Keratinocyte (primary cell): ENCODE results near the gene POLDIP3. TPM values are rescaled to one million over a fixed set of nuclear protein-coding genes. Genes with fewer than 3 reads are reported as not detected.

Experiments used
- DNase-seq: peaks from one replicate; pipeline ENCODE4 v3.0.0-alpha.2; 2011; ENCODE audit warnings: low read depth, missing footprints, low spot score
- FAIRE-seq: peaks from 2 replicates; lab custom pipeline; 2011; peaks lifted over from hg19 to GRCh38; lab: Jason Lieb, UNC
- H2AFZ ChIP-seq: 2 replicates; pipeline ENCODE4 v1.6.0; 2012; ENCODE audit warnings: low read length, control low read depth, inconsistent platforms; ENCODE audit not compliant: control insufficient read depth
- H3K27ac ChIP-seq: 2 replicates; pipeline ENCODE4 v1.5.1; 2011; ENCODE audit warnings: low read length; ENCODE audit not compliant: control insufficient read depth, insufficient read depth
- H3K27me3 ChIP-seq: 3 replicates; pipeline ENCODE4 v1.6.0; 2011; ENCODE audit warnings: low read length; ENCODE audit not compliant: control insufficient read depth, insufficient read depth; ENCODE audit errors: extremely low read depth
- H3K36me3 ChIP-seq, 2 experiments: 2 replicates in 1 of 2; 3 replicates in 1 of 2; pipeline ENCODE4 v1.5.1; 2011; ENCODE audit warnings: low read length in 2 of 2, mild to moderate bottlenecking in 1 of 2; ENCODE audit not compliant: control insufficient read depth in 2 of 2, insufficient read depth in 2 of 2; ENCODE audit errors: extremely low read depth in 1 of 2
- H3K4me1 ChIP-seq: 3 replicates; pipeline ENCODE4 v1.5.1; 2011; ENCODE audit warnings: low read length; ENCODE audit not compliant: control insufficient read depth, insufficient read depth; ENCODE audit errors: extremely low read depth
- H3K4me2 ChIP-seq: 3 replicates; pipeline ENCODE4 v1.6.0; 2011; ENCODE audit warnings: low read depth, low read length; ENCODE audit not compliant: control insufficient read depth, insufficient read depth; ENCODE audit errors: extremely low read depth
- H3K4me3 ChIP-seq, 3 experiments: fragments of 200-600 bp in 1 of 3; sonication (generic) in 1 of 3; 2 replicates in 2 of 3; 3 replicates in 1 of 3; pipeline ENCODE4 v1.5.1; 2011 to 2016; ENCODE audit warnings: low read length in 3 of 3, mild to moderate bottlenecking in 3 of 3, control low read depth in 2 of 3, inconsistent platforms in 1 of 3, low read depth in 1 of 3, mixed read lengths in 1 of 3, mixed run types in 1 of 3, moderate library complexity in 1 of 3; ENCODE audit not compliant: control insufficient read depth in 2 of 3, insufficient read depth in 2 of 3; ENCODE audit errors: extremely low read depth in 1 of 3
- H3K79me2 ChIP-seq: 2 replicates; pipeline ENCODE4 v1.6.0; 2012; ENCODE audit warnings: low read length; ENCODE audit not compliant: control insufficient read depth, insufficient read depth
- H3K9ac ChIP-seq: 3 replicates; pipeline ENCODE4 v1.6.0; 2011; ENCODE audit warnings: low read length; ENCODE audit not compliant: control insufficient read depth, insufficient read depth; ENCODE audit errors: extremely low read depth
- H3K9me1 ChIP-seq: 3 replicates; pipeline ENCODE4 v1.6.0; 2011; ENCODE audit warnings: low read length; ENCODE audit not compliant: control insufficient read depth, insufficient read depth; ENCODE audit errors: extremely low read depth
- H3K9me3 ChIP-seq: 2 replicates; pipeline ENCODE4 v1.5.1; 2012; ENCODE audit warnings: low read depth, low read length; ENCODE audit not compliant: control insufficient read depth
- H4K20me1 ChIP-seq: 3 replicates; pipeline ENCODE4 v1.6.0; 2011; ENCODE audit warnings: low read length; ENCODE audit not compliant: control insufficient read depth, insufficient read depth; ENCODE audit errors: extremely low read depth
- EZH2 ChIP-seq: IDR thresholded peaks from one replicate; pipeline ENCODE4 v1.6.1; 2012; ENCODE audit warnings: inconsistent platforms, mild to moderate bottlenecking, low read length, moderate library complexity
- dilution Hi-C: fragments of 300-500 bp; cut with MboI; formaldehyde crosslinking; loops from one replicate; pipeline ENCODE4 v1.7.0; 2020; ENCODE audit warnings: low sequenced_read_pairs; ENCODE audit not compliant: extremely low pct_ligation_motif_present
- polyA plus RNA-seq, 5 experiments: library from polyadenylated mRNA; depleted of rRNA in 3 of 5; stranded (reverse) in 3 of 5; stranded (forward) in 1 of 5; unstranded in 1 of 5; fragments of >200 nt; gene quantifications; 1 replicate in 1 of 5; 2 replicates in 3 of 5; 3 replicates in 1 of 5; pipeline versions ENCODE4 v1.2.1 to v1.2.3, GENCODE V29; 2011 to 2012; ENCODE audit warnings: missing spikeins in 2 of 5, low read depth in 1 of 5, low replicate concordance in 1 of 5
- TF ChIP-seq, protein P1 (sequence below), 3 experiments: IDR thresholded peaks in 1 of 3; conservative IDR thresholded peaks in 1 of 3; optimal IDR thresholded peaks in 1 of 3; 2 replicates in 2 of 3; 3 replicates in 1 of 3; pipeline versions ENCODE3 to v1.5.1; 2011; ENCODE audit warnings: low read length in 3 of 3, mild to moderate bottlenecking in 3 of 3, moderate library complexity in 2 of 3, control low read depth in 1 of 3, inconsistent platforms in 1 of 3; ENCODE audit not compliant: insufficient read depth in 2 of 3; ENCODE audit errors: extremely low read depth in 1 of 3

Gene POLDIP3
- polyA plus RNA-seq, 1 donor (not counting 4 experiments of a cell fraction or from before 2014, with no cell fraction given): 41.9 TPM

DNA sequence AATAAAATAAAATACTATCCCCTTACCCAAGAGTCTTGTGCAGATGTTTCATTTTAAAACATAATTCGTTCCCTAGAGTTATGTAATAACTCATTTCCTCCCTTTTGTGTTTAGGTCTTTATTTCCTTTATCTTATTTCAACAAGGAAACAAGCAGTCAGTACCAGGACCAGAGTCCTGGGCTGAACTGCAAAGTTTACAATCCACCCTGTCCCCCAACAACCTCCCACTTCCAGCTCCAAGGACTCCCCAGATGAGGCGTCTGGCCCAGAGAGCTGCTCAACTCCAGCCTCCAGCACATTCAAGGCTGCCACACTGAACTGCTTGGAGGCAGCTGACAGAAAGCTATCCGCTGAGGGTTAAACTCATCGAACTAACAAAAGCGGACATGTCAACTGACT, 4.5 kb downstream of the POLDIP3 start:
- Histone ChIP-seq H3K36me3 (peaks cover 9 to 16% of the 10 kb centered on the region in 2 experiments), H3K9ac (no peak overlapping the region), H3K4me1 (peaks cover 28% of the 10 kb centered on the region), H3K79me2 (peaks cover 83% of the 10 kb centered on the region), H3K27me3 (no peaks in the 10 kb centered on the region), H3K9me3 (no peaks in the 10 kb centered on the region), H4K20me1 (peaks cover 7% of the 10 kb centered on the region), H3K4me3 (no peak overlapping the region), H3K9me1 (peaks cover 10% of the 10 kb centered on the region), H2AFZ (no peak overlapping the region), H3K4me2 (no peak overlapping the region), H3K27ac (no peak overlapping the region)
- dilution Hi-C loops: no loop called here
- TF ChIP-seq, protein P1, sequence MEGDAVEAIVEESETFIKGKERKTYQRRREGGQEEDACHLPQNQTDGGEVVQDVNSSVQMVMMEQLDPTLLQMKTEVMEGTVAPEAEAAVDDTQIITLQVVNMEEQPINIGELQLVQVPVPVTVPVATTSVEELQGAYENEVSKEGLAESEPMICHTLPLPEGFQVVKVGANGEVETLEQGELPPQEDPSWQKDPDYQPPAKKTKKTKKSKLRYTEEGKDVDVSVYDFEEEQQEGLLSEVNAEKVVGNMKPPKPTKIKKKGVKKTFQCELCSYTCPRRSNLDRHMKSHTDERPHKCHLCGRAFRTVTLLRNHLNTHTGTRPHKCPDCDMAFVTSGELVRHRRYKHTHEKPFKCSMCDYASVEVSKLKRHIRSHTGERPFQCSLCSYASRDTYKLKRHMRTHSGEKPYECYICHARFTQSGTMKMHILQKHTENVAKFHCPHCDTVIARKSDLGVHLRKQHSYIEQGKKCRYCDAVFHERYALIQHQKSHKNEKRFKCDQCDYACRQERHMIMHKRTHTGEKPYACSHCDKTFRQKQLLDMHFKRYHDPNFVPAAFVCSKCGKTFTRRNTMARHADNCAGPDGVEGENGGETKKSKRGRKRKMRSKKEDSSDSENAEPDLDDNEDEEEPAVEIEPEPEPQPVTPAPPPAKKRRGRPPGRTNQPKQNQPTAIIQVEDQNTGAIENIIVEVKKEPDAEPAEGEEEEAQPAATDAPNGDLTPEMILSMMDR (optimal IDR thresholded peaks at IDR 0.05 in 1 of 3, IDR thresholded peaks at IDR 0.05 in 1 of 3, conservative IDR thresholded peaks at IDR 0.05 in 1 of 3; ENCODE audit: extremely low read depth in 1 of 3, insufficient read depth in 2 of 3, low read length in 3 of 3): no peak
- DNase-seq (no peak), FAIRE-seq (no peak)

DNA sequence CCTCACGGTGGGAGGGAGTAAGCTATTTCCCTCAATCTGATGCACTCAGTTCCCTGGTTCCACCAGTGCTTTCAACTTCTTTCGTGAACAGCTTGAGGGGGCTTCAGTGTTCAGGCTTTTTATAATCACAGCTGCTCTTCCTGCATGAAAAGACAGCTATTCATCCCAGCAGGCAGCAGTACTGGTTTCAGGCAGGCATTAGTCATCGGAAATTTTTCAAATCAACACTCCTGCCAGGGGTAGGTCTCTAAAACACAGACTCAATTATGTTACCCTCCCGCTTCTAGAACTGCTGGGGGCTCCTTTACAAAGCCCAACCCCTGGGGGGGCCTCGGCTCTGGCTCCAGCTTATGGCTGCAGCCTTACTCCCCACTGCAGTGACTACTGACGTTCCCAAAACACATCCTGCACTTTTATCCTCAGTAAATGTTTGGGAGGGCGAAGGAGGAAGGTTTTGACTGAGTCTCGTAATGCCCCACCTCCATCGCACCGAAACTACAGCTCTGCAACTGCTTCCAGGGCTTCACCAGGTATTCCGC, 5.8 kb downstream of the POLDIP3 start:
- H3K9me3 ChIP-seq: no peaks in the 10 kb centered on the region
- peaks cover 91% of the 10 kb centered on the region for H3K79me2 ChIP-seq
- H3K27me3 ChIP-seq: no peaks in the 10 kb centered on the region
- H3K4me2 ChIP-seq: peak overlapping the region; percentile 78
- H3K4me3 ChIP-seq: peak overlapping the region in 2 of 3 experiments; percentile 16 to 51
- peak overlapping the region; percentile 79 for H3K27ac ChIP-seq
- peaks cover 28% of the 10 kb centered on the region for H3K4me1 ChIP-seq
- TF ChIP-seq, protein P1 (optimal IDR thresholded peaks at IDR 0.05 in 1 of 3, IDR thresholded peaks at IDR 0.05 in 1 of 3, conservative IDR thresholded peaks at IDR 0.05 in 1 of 3; ENCODE audit: extremely low read depth in 1 of 3, insufficient read depth in 2 of 3, low read length in 3 of 3): no peak
- no peak for TF ChIP-seq EZH2
- peaks cover 10% of the 10 kb centered on the region for H3K9me1 ChIP-seq
- peaks cover 12 to 21% of the 10 kb centered on the region in 2 experiments for H3K36me3 ChIP-seq
- FAIRE-seq: peak; percentile 81
- peaks cover 7% of the 10 kb centered on the region for H4K20me1 ChIP-seq
- dilution Hi-C loops: no loop called here
- no peak overlapping the region for H2AFZ ChIP-seq
- no peak for DNase-seq
- H3K9ac ChIP-seq: peak overlapping the region; percentile 71
